SHP77 (cell line): ENCODE results near the gene CUEDC1.
"Not testable (repeated sequence)": the region's sequence is repeated elsewhere in the genome, so short reads cannot be mapped to it uniquely, and the experiment has no call there.

Experiments used
- DNase-seq, 2 experiments: peaks; one replicate each; lab custom pipeline; 2025; lab: John Stamatoyannopoulos, UW

The CUEDC1 gene

GRCh38 chr17:57984936-57985674, 29.9 kb upstream of the CUEDC1 start:
- no peak for DNase-seq

GRCh38 chr17:57984261-57984890, 29.2 kb upstream of the CUEDC1 start:
- DNase-seq, result no peak

- DNase-seq, result no peak
Observed at GRCh38 chr17:57983446-57983845, 28.2 kb upstream of the CUEDC1 start.

GRCh38 chr17:57982452-57983170, 27.4 kb upstream of the CUEDC1 start:
- no peak for DNase-seq

GRCh38 chr17:57980522-57980921, 25.3 kb upstream of the CUEDC1 start:
- DNase-seq, result no peak

- DNase-seq, result no peak
Observed at GRCh38 chr17:57979076-57979475, 23.9 kb upstream of the CUEDC1 start.

- no peak for DNase-seq
Observed at GRCh38 chr17:57976594-57976993, 21.4 kb upstream of the CUEDC1 start.

- DNase-seq, result no peak
Observed at GRCh38 chr17:57975044-57975443, 19.8 kb upstream of the CUEDC1 start.

GRCh38 chr17:57974053-57974824, 19.0 kb upstream of the CUEDC1 start:
- not testable (repeated sequence) for DNase-seq

- no peak for DNase-seq
Observed at GRCh38 chr17:57972151-57972550, 16.9 kb upstream of the CUEDC1 start.

- no peak for DNase-seq
Observed at GRCh38 chr17:57971572-57971971, 16.4 kb upstream of the CUEDC1 start.

GRCh38 chr17:57970710-57971109, 15.5 kb upstream of the CUEDC1 start:
- DNase-seq, result no peak

GRCh38 chr17:57968456-57968855, 13.2 kb upstream of the CUEDC1 start:
- DNase-seq, result no peak

GRCh38 chr17:57966875-57967274, 11.7 kb upstream of the CUEDC1 start:
- DNase-seq, result no peak

GRCh38 chr17:57966246-57966645, 11.0 kb upstream of the CUEDC1 start:
- DNase-seq, result no peak

GRCh38 chr17:57965521-57966160, 10.4 kb upstream of the CUEDC1 start:
- no peak for DNase-seq

GRCh38 chr17:57963149-57963511, 7.9 kb upstream of the CUEDC1 start:
- no peak for DNase-seq

GRCh38 chr17:57962279-57963148, 7.3 kb upstream of the CUEDC1 start:
- no peak for DNase-seq

- no peak for DNase-seq
Observed at GRCh38 chr17:57959929-57960328, 4.7 kb upstream of the CUEDC1 start.

- DNase-seq, result not testable (repeated sequence)
Observed at GRCh38 chr17:57958391-57958790, 3.2 kb upstream of the CUEDC1 start.

GRCh38 chr17:57957886-57958285, 2.7 kb upstream of the CUEDC1 start:
- DNase-seq, result no peak
